GM12872 (cell line): ENCODE data around the gene STK17A.

Source experiments
- CTCF ChIP-seq: IDR thresholded peaks from 3 replicates; pipeline ENCODE4 v1.5.1; 2011; ENCODE audit warnings: low read depth, mild to moderate bottlenecking, low read length, moderate library complexity; ENCODE audit not compliant: insufficient read depth

Gene STK17A

DNA sequence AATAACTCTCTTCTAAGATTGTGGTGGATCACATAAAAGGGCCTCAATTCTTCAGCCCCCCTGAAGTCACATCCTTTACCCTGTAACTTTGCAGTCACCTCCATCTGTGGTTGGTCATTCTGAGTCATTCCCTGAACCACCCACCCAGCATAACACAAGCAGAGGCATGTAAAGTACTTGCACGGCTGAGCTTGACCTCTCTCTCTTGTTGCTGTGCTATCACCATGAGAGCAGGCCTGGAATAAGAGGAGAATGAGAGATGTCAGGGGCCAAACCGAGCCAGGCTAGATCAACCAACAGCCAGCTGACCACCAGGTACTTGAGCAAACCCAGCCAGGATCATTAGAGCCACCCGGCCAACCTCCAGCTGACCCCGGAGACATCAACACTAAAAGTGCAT, 13.5 kb upstream of the STK17A start:
- no peak for TF ChIP-seq CTCF

- no peak for TF ChIP-seq CTCF
Measured at GRCh38 chr7:43570688-43571365, 12.1 kb upstream of the STK17A start.

DNA sequence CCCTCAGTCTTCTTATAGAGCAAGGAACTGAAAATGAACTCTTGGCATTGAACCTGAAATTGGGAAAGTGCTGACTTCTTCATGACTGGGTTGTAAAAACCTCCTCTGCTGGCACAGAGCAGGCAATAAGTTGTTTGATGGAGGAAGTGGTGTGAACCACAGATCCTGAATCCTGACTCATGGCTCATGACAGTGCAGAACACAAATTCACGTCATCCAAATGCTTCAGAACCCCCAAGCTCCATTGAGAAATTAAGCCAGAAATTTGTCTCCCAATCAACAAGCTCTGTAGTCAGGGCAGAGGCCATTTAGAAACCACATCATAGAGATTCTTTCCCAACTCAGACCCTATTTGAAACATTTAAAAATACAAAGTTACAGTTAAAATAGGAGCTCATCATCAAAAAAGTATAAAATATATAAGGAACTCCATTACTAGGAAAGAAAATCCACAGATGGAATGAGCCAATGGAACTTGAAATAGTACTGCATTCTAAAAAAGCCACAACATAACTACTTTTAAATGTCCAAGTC, 10.3 kb upstream of the STK17A start:
- no peak for TF ChIP-seq CTCF

DNA sequence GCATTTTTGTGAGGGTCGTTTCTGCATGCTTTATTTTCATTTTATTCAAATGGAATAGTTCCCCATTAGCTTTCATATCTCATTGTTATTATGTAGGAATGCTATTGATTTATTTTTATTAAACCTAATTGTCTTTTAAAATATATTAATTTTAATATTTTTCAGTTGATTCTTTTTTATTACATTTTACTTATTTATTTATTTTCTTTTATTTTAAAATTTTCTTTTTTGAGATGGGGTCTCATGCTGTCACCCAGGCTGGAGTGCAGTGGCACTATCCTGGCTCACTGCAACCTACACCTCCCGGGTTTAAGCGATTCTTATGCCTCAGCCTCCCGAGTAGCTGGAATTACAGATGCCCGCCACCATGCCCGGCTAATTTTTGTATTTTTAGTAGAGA, 7.4 kb upstream of the STK17A start:
- TF ChIP-seq CTCF, result no peak

DNA sequence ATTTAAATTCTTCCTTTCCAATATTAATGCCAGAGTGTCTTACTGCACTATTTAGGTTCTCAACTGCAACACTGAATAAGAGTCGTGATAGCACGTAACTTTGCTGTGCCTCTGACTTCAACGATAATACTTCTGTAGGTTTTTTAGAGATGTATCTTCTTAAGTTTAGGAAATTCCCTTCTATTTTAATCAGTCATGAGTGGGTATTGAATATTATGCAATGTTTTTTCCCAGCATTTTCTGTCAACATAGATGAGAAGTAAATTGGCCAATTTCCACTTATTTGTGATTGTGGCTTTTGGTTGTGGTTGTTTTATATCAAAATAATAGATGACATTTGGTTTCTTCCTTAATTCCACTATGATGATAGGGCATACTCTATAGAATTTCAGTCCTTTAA, 6.7 kb upstream of the STK17A start:
- TF ChIP-seq CTCF, result no peak

- no peak for TF ChIP-seq CTCF
Measured at GRCh38 chr7:43577485-43577951, 5.4 kb upstream of the STK17A start.

GRCh38 chr7:43583424-43584194, 701 bp downstream of the STK17A start:
- TF ChIP-seq CTCF, result 0 out of 3 replicates have a peak, but pooled peaks have one; percentile 17
